ENCODE data around the gene IL31. TPM values are rescaled to one million over a fixed set of nuclear protein-coding genes. Genes with fewer than 3 reads are reported as not detected.

Gene IL31
- total and polyA plus RNA-seq, 2 donors, result 0.05 to 0.14 TPM

GRCh38 chr12:122148657-122149056, 25.4 kb downstream of the IL31 start:
- H3K4me1 ChIP-seq (ENCODE audit: control insufficient read depth in 2 of 2, insufficient read depth in 2 of 2, low read length in 2 of 2), result no peaks in the 10 kb centered on the region
- no peaks in the 10 kb centered on the region for H3K27me3 ChIP-seq (ENCODE audit: control insufficient read depth in 2 of 2, insufficient read depth in 1 of 2, low read length in 1 of 2)
- no peaks in the 10 kb centered on the region for H3K9me3 ChIP-seq (ENCODE audit: control insufficient read depth in 2 of 2, insufficient read depth in 1 of 2, low read length in 1 of 2)
- H3K4me3 ChIP-seq (ENCODE audit: low read length in 2 of 2), result no peak overlapping the region
- no peak overlapping the region for H3K27ac ChIP-seq (ENCODE audit: low read depth in 1 of 2, low read length in 1 of 2)
- DNase-seq (ENCODE audit: low read depth in 6 of 9, low spot score in 9 of 9), result no peak
- peaks cover 4 to 6% of the 10 kb centered on the region in 2 donors for H3K36me3 ChIP-seq (ENCODE audit: control insufficient read depth in 2 of 2, insufficient read depth in 2 of 2, low read length in 1 of 2)
- WGBS, result 91% methylated on average over 6 of the region's 6 CpGs

GRCh38 chr12:122147514-122148290, 26.3 kb downstream of the IL31 start:
- H3K27ac ChIP-seq (ENCODE audit: low read depth in 1 of 2, low read length in 1 of 2), result no peak overlapping the region
- H3K36me3 ChIP-seq (ENCODE audit: control insufficient read depth in 2 of 2, insufficient read depth in 2 of 2, low read length in 1 of 2), result peaks cover 12 to 16% of the 10 kb centered on the region in 2 donors
- 95% methylated on average over 21 of the region's 21 CpGs for WGBS
- H3K27me3 ChIP-seq (ENCODE audit: control insufficient read depth in 2 of 2, insufficient read depth in 1 of 2, low read length in 1 of 2), result no peaks in the 10 kb centered on the region
- H3K4me1 ChIP-seq (ENCODE audit: control insufficient read depth in 2 of 2, insufficient read depth in 2 of 2, low read length in 2 of 2), result no peaks in the 10 kb centered on the region
- no peaks in the 10 kb centered on the region for H3K9me3 ChIP-seq (ENCODE audit: control insufficient read depth in 2 of 2, insufficient read depth in 1 of 2, low read length in 1 of 2)
- no peak overlapping the region for H3K4me3 ChIP-seq (ENCODE audit: low read length in 2 of 2)
- DNase-seq (ENCODE audit: low read depth in 6 of 9, low spot score in 9 of 9), result no peak

- no peak overlapping the region for H3K27ac ChIP-seq (ENCODE audit: low read depth in 1 of 2, low read length in 1 of 2)
- peaks cover 32 to 36% of the 10 kb centered on the region in 2 donors for H3K36me3 ChIP-seq (ENCODE audit: control insufficient read depth in 2 of 2, insufficient read depth in 2 of 2, low read length in 1 of 2)
- no peak for DNase-seq (ENCODE audit: low read depth in 6 of 9, low spot score in 9 of 9)
- H3K9me3 ChIP-seq (ENCODE audit: control insufficient read depth in 2 of 2, insufficient read depth in 1 of 2, low read length in 1 of 2), result no peaks in the 10 kb centered on the region
- no peak overlapping the region for H3K4me3 ChIP-seq (ENCODE audit: low read length in 2 of 2)
- WGBS, result 95% methylated on average over 23 of the region's 23 CpGs
- H3K4me1 ChIP-seq (ENCODE audit: control insufficient read depth in 2 of 2, insufficient read depth in 2 of 2, low read length in 2 of 2), result no peaks in the 10 kb centered on the region
- no peaks in the 10 kb centered on the region for H3K27me3 ChIP-seq (ENCODE audit: control insufficient read depth in 2 of 2, insufficient read depth in 1 of 2, low read length in 1 of 2)
Measured at GRCh38 chr12:122145505-122146330, 28.3 kb downstream of the IL31 start.

GRCh38 chr12:122144885-122145284, 29.1 kb downstream of the IL31 start:
- DNase-seq (ENCODE audit: low read depth in 6 of 9, low spot score in 9 of 9), result no peak
- no peaks in the 10 kb centered on the region for H3K27me3 ChIP-seq (ENCODE audit: control insufficient read depth in 2 of 2, insufficient read depth in 1 of 2, low read length in 1 of 2)

GRCh38 chr12:122142857-122143256, 31.2 kb downstream of the IL31 start:
- no peak overlapping the region for H3K4me3 ChIP-seq (ENCODE audit: low read length in 2 of 2)
- peaks cover 57 to 58% of the 10 kb centered on the region in 2 donors for H3K36me3 ChIP-seq (ENCODE audit: control insufficient read depth in 2 of 2, insufficient read depth in 2 of 2, low read length in 1 of 2)
- peaks cover 0 to 1% of the 10 kb centered on the region in 2 donors for H3K9me3 ChIP-seq (ENCODE audit: control insufficient read depth in 2 of 2, insufficient read depth in 1 of 2, low read length in 1 of 2)
- H3K4me1 ChIP-seq (ENCODE audit: control insufficient read depth in 2 of 2, insufficient read depth in 2 of 2, low read length in 2 of 2), result no peaks in the 10 kb centered on the region
- no peaks in the 10 kb centered on the region for H3K27me3 ChIP-seq (ENCODE audit: control insufficient read depth in 2 of 2, insufficient read depth in 1 of 2, low read length in 1 of 2)
- no peak for DNase-seq (ENCODE audit: low read depth in 6 of 9, low spot score in 9 of 9)
- WGBS, result 94% methylated on average over 6 of the region's 6 CpGs
- no peak overlapping the region for H3K27ac ChIP-seq (ENCODE audit: low read depth in 1 of 2, low read length in 1 of 2)

More at GRCh38 chr12:122144885-122145284, 29.1 kb downstream of the IL31 start:
- Histone ChIP-seq H3K27ac (ENCODE audit: low read depth in 1 of 2, low read length in 1 of 2) (no peak overlapping the region), H3K4me1 (ENCODE audit: control insufficient read depth in 2 of 2, insufficient read depth in 2 of 2, low read length in 2 of 2) (no peaks in the 10 kb centered on the region), H3K36me3 (ENCODE audit: control insufficient read depth in 2 of 2, insufficient read depth in 2 of 2, low read length in 1 of 2) (peaks cover 38 to 42% of the 10 kb centered on the region in 2 donors), H3K9me3 (ENCODE audit: control insufficient read depth in 2 of 2, insufficient read depth in 1 of 2, low read length in 1 of 2) (no peaks in the 10 kb centered on the region), H3K4me3 (ENCODE audit: low read length in 2 of 2) (no peak overlapping the region)
- 97% methylated on average over 12 of the region's 12 CpGs for whole genome bisulfite sequencing

- Histone ChIP-seq H3K27ac (ENCODE audit: low read depth in 1 of 2, low read length in 1 of 2) (no peak overlapping the region), H3K9me3 (ENCODE audit: control insufficient read depth in 2 of 2, insufficient read depth in 1 of 2, low read length in 1 of 2) (peaks cover 0 to 1% of the 10 kb centered on the region in 2 donors), H3K27me3 (ENCODE audit: control insufficient read depth in 2 of 2, insufficient read depth in 1 of 2, low read length in 1 of 2) (no peaks in the 10 kb centered on the region), H3K4me3 (ENCODE audit: low read length in 2 of 2) (no peak overlapping the region), H3K36me3 (ENCODE audit: control insufficient read depth in 2 of 2, insufficient read depth in 2 of 2, low read length in 1 of 2) (peaks cover 63 to 66% of the 10 kb centered on the region in 2 donors), H3K4me1 (ENCODE audit: control insufficient read depth in 2 of 2, insufficient read depth in 2 of 2, low read length in 2 of 2) (no peaks in the 10 kb centered on the region)
- 96% methylated on average over 21 of the region's 21 CpGs for whole genome bisulfite sequencing
- DNase-seq (ENCODE audit: low read depth in 6 of 9, low spot score in 9 of 9), result no peak
Measured at GRCh38 chr12:122141911-122142725, 31.9 kb downstream of the IL31 start.

- no peak overlapping the region for H3K4me3 ChIP-seq (ENCODE audit: low read length in 2 of 2)
- DNase-seq (ENCODE audit: low read depth in 6 of 9, low spot score in 9 of 9), result no peak
- H3K27me3 ChIP-seq (ENCODE audit: control insufficient read depth in 2 of 2, insufficient read depth in 1 of 2, low read length in 1 of 2), result no peaks in the 10 kb centered on the region
- H3K36me3 ChIP-seq (ENCODE audit: control insufficient read depth in 2 of 2, insufficient read depth in 2 of 2, low read length in 1 of 2), result peaks cover 71 to 75% of the 10 kb centered on the region in 2 donors
- H3K4me1 ChIP-seq (ENCODE audit: control insufficient read depth in 2 of 2, insufficient read depth in 2 of 2, low read length in 2 of 2), result no peaks in the 10 kb centered on the region
- H3K9me3 ChIP-seq (ENCODE audit: control insufficient read depth in 2 of 2, insufficient read depth in 1 of 2, low read length in 1 of 2), result peaks cover 0 to 1% of the 10 kb centered on the region in 2 donors
- 95% methylated on average over 19 of the region's 19 CpGs for WGBS
- H3K27ac ChIP-seq (ENCODE audit: low read depth in 1 of 2, low read length in 1 of 2), result no peak overlapping the region
Measured at GRCh38 chr12:122140467-122141257, 33.4 kb downstream of the IL31 start.

- no peak overlapping the region for H3K27ac ChIP-seq (ENCODE audit: low read depth in 1 of 2, low read length in 1 of 2)
- whole genome bisulfite sequencing, result 98% methylated on average over 8 of the region's 8 CpGs
- H3K9me3 ChIP-seq (ENCODE audit: control insufficient read depth in 2 of 2, insufficient read depth in 1 of 2, low read length in 1 of 2), result peaks cover 0 to 1% of the 10 kb centered on the region in 2 donors
- no peak for DNase-seq (ENCODE audit: low read depth in 6 of 9, low spot score in 9 of 9)
- H3K27me3 ChIP-seq (ENCODE audit: control insufficient read depth in 2 of 2, insufficient read depth in 1 of 2, low read length in 1 of 2), result no peaks in the 10 kb centered on the region
- H3K4me3 ChIP-seq (ENCODE audit: low read length in 2 of 2), result no peak overlapping the region
- no peaks in the 10 kb centered on the region for H3K4me1 ChIP-seq (ENCODE audit: control insufficient read depth in 2 of 2, insufficient read depth in 2 of 2, low read length in 2 of 2)
- peaks cover 79 to 82% of the 10 kb centered on the region in 2 donors for H3K36me3 ChIP-seq (ENCODE audit: control insufficient read depth in 2 of 2, insufficient read depth in 2 of 2, low read length in 1 of 2)
Measured at GRCh38 chr12:122139941-122140340, 34.1 kb downstream of the IL31 start.

Measured in thymus (tissue), 11 donors.